OCI-LY1 (cell line): ENCODE data around the gene BNIP3.

Experiments used
- EZH2 ChIP-seq: fragments of 200-600 bp; sonication (generic), shearing (Covaris generic); IDR thresholded peaks from 2 replicates; pipeline ENCODE4 v1.8.0; 2017; ENCODE audit warnings: borderline replicate concordance, mixed run types, mild to moderate bottlenecking, antibody characterized with exemption, low read length, moderate library complexity, mixed read lengths
- TF ChIP-seq, protein P1 (sequence below): fragments of 200-600 bp; sonication (generic), shearing (Covaris generic); IDR thresholded peaks from 2 replicates; pipeline ENCODE4 v1.5.1; 2017; ENCODE audit warnings: mild to moderate bottlenecking, antibody characterized with exemption, low read length, moderate library complexity, mixed read lengths

- TF ChIP-seq, protein P1, sequence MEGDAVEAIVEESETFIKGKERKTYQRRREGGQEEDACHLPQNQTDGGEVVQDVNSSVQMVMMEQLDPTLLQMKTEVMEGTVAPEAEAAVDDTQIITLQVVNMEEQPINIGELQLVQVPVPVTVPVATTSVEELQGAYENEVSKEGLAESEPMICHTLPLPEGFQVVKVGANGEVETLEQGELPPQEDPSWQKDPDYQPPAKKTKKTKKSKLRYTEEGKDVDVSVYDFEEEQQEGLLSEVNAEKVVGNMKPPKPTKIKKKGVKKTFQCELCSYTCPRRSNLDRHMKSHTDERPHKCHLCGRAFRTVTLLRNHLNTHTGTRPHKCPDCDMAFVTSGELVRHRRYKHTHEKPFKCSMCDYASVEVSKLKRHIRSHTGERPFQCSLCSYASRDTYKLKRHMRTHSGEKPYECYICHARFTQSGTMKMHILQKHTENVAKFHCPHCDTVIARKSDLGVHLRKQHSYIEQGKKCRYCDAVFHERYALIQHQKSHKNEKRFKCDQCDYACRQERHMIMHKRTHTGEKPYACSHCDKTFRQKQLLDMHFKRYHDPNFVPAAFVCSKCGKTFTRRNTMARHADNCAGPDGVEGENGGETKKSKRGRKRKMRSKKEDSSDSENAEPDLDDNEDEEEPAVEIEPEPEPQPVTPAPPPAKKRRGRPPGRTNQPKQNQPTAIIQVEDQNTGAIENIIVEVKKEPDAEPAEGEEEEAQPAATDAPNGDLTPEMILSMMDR: no peak
- TF ChIP-seq EZH2: no peak
Observed at GRCh38 chr10:131979336-131979735, 2.4 kb downstream of the BNIP3 start.
